ENCODE measurements around the gene SLC4A1AP. TPM values are rescaled to one million over a fixed set of nuclear protein-coding genes. Genes with fewer than 3 reads are reported as not detected.

The SLC4A1AP gene
- total and polyA plus RNA-seq, 2 of the 13 experiments (the other 11 are each of a cell fraction or from before 2014, with no cell fraction given), result 15.3 to 44.6 TPM

GRCh38 chr2:27737676-27738348, 74.1 kb downstream of the SLC4A1AP start (continued):
- TF ChIP-seq ZKSCAN1 (IDR thresholded peaks at IDR 0.05; ENCODE audit: low read length) (no peak), ZFY (CRISPR knock-in tag; IDR thresholded peaks at IDR 0.05) (peak; percentile 93), HNRNPLL (IDR thresholded peaks at IDR 0.05; ENCODE audit: low read depth, low read length, poor library complexity, severe bottlenecking) (no peak), ZBTB39 (CRISPR knock-in tag; IDR thresholded peaks at IDR 0.05) (no peak), ZSCAN21 (CRISPR knock-in tag; IDR thresholded peaks at IDR 0.05; ENCODE audit: borderline replicate concordance) (0 out of 2 replicates have a peak, but pooled peaks have one; percentile 59), PCBP1 (IDR thresholded peaks at IDR 0.05; ENCODE audit: borderline replicate concordance, low read depth, low read length) (no peak), NCOA2 (CRISPR knock-in tag; IDR thresholded peaks at IDR 0.05) (peak; percentile 43), ZFP82 (CRISPR knock-in tag; IDR thresholded peaks at IDR 0.05; ENCODE audit: borderline replicate concordance) (no peak), ESRRA (CRISPR knock-in tag; IDR thresholded peaks at IDR 0.05; ENCODE audit: low read depth) (no peak), RCOR2 (CRISPR knock-in tag; IDR thresholded peaks at IDR 0.05) (peak; percentile 69), SUZ12 (IDR thresholded peaks at IDR 0.05; ENCODE audit: low read depth, low read length) (no peak), POLR2G (IDR thresholded peaks at IDR 0.05; ENCODE audit: low read depth, low read length) (no peak), ARID3A (IDR thresholded peaks at IDR 0.05; ENCODE audit: low read depth, low read length) (no peak; the same call in 1 of the 2 replicates), SALL2 (CRISPR knock-in tag; IDR thresholded peaks at IDR 0.05) (peak; percentile 70; the same call in 1 of the 2 replicates), TAF15 (IDR thresholded peaks at IDR 0.05; ENCODE audit: low read depth, low read length, poor library complexity, severe bottlenecking) (no peak), ZNF672 (CRISPR knock-in tag; IDR thresholded peaks at IDR 0.05) (no peak), ATM (IDR thresholded peaks at IDR 0.05; ENCODE audit: borderline replicate concordance) (no peak), CBFB (CRISPR knock-in tag; IDR thresholded peaks at IDR 0.05) (no peak), NCOA5 (CRISPR knock-in tag; IDR thresholded peaks at IDR 0.05) (no peak), ZNF784 (CRISPR knock-in tag; IDR thresholded peaks at IDR 0.05; ENCODE audit: borderline replicate concordance) (no peak), BRD4 (CRISPR knock-in tag; IDR thresholded peaks at IDR 0.05) (peak; percentile 84), ZNF274 (CRISPR knock-in tag; IDR thresholded peaks at IDR 0.05) (no peak), ZFP41 (CRISPR knock-in tag; IDR thresholded peaks at IDR 0.05; ENCODE audit: borderline replicate concordance) (no peak)
- TF ChIP-seq, protein P1, sequence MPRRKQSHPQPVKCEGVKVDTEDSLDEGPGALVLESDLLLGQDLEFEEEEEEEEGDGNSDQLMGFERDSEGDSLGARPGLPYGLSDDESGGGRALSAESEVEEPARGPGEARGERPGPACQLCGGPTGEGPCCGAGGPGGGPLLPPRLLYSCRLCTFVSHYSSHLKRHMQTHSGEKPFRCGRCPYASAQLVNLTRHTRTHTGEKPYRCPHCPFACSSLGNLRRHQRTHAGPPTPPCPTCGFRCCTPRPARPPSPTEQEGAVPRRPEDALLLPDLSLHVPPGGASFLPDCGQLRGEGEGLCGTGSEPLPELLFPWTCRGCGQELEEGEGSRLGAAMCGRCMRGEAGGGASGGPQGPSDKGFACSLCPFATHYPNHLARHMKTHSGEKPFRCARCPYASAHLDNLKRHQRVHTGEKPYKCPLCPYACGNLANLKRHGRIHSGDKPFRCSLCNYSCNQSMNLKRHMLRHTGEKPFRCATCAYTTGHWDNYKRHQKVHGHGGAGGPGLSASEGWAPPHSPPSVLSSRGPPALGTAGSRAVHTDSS (CRISPR knock-in tag; conservative IDR thresholded peaks at IDR 0.05), result no peak

Data from HepG2 (cell line).